Activated naive CD4-positive, alpha-beta T cell (primary cell): ENCODE results near the gene RSKR.
A peak's percentile ranks its signal among the peaks of the same experiment; 100 is the strongest.
"Not testable (repeated sequence)": the region's sequence is repeated elsewhere in the genome, so short reads cannot be mapped to it uniquely, and the experiment has no call there.

Experiments
- DNase-seq, 4 experiments: peaks; one replicate each; lab custom pipeline; 2025; lab: John Stamatoyannopoulos, UW

RSKR gene

GRCh38 chr17:28577466-28577824, 36.5 kb downstream of the RSKR start:
- no peak for DNase-seq

GRCh38 chr17:28576758-28577465, 37.1 kb downstream of the RSKR start, which contains the start of gene ALDOC:
Gene ALDOC, minus strand, starts transcription at chr17:28576895. Its CDS starts 1,363 bp downstream, at chr17:28575532.
- peak; percentile 78 to 98 (median 90) for DNase-seq

GRCh38 chr17:28576016-28576415, 38.0 kb downstream of the RSKR start:
- DNase-seq: not testable (repeated sequence)

GRCh38 chr17:28575126-28575795, 38.7 kb downstream of the RSKR start:
- no peak for DNase-seq

GRCh38 chr17:28574526-28574925, 39.5 kb downstream of the RSKR start:
- DNase-seq: no peak

GRCh38 chr17:28573966-28574480, 40.0 kb downstream of the RSKR start:
- no peak for DNase-seq

- DNase-seq: no peak
These were observed 40.5 kb downstream of the RSKR start for GRCh38 chr17:28573521-28573920.

- DNase-seq: no peak
These were observed 41.0 kb downstream of the RSKR start for GRCh38 chr17:28573040-28573380.

- no peak for DNase-seq
These were observed 41.5 kb downstream of the RSKR start for GRCh38 chr17:28572259-28573039.

- DNase-seq: peak; percentile 77 to 83 (median 82)
These were observed 42.4 kb downstream of the RSKR start, which contains the start of gene PIGS for GRCh38 chr17:28571361-28572122. Gene PIGS, minus strand, starts transcription at chr17:28571524. Its CDS starts 28 bp downstream, at chr17:28571496.

GRCh38 chr17:28570716-28571360, 43.1 kb downstream of the RSKR start:
- DNase-seq: peak in 3 of 4 experiments; percentile 24 to 34 (median 25)

GRCh38 chr17:28569446-28569845, 44.5 kb downstream of the RSKR start:
- no peak for DNase-seq

- no peak for DNase-seq
These were observed 46.4 kb downstream of the RSKR start for GRCh38 chr17:28567604-28568003.

- no peak for DNase-seq
These were observed 50.5 kb downstream of the RSKR start for GRCh38 chr17:28563475-28563874.
